Body of pancreas (tissue), 4 donors: ENCODE measurements around the gene DAND5.

ENCODE experiments used
- CTCF ChIP-seq, 7 experiments: fragments of 450-650 bp in 4 of 7; fragments of 200-600 bp in 3 of 7; sonication (generic) in 3 of 7; IDR thresholded peaks; one replicate each; pipeline ENCODE4 v1.5.1; 2016 to 2019; ENCODE audit warnings: antibody characterized with exemption in 7 of 7
- POLR2A ChIP-seq, 3 donors: fragments of 450-650 bp; IDR thresholded peaks; one replicate each; pipeline ENCODE4 v1.6.1; 2016; ENCODE audit warnings: antibody characterized with exemption in 3 of 3, mild to moderate bottlenecking in 2 of 3

- no peak for TF ChIP-seq CTCF (IDR thresholded peaks at IDR 0.05)
- no peak for TF ChIP-seq POLR2A (IDR thresholded peaks at IDR 0.05)
These were observed 46.9 kb downstream of the DAND5 start for GRCh38 chr19:13016245-13016627.
